Lower leg skin (tissue), 3 donors: ENCODE results near the gene TMEM255A.

Experiments
- POLR2A ChIP-seq, 2 donors: fragments of 450-650 bp; IDR thresholded peaks; one replicate each; pipeline ENCODE4 v1.6.1; 2016 to 2017; ENCODE audit warnings: antibody characterized with exemption in 2 of 2, mild to moderate bottlenecking in 1 of 2, moderate library complexity in 1 of 2
- TF ChIP-seq, protein P1 (sequence below), 3 donors: fragments of 450-650 bp; IDR thresholded peaks; one replicate each; pipeline ENCODE4 v1.5.1; 2016; ENCODE audit warnings: antibody characterized with exemption in 3 of 3, mild to moderate bottlenecking in 3 of 3, moderate library complexity in 2 of 3

DNA sequence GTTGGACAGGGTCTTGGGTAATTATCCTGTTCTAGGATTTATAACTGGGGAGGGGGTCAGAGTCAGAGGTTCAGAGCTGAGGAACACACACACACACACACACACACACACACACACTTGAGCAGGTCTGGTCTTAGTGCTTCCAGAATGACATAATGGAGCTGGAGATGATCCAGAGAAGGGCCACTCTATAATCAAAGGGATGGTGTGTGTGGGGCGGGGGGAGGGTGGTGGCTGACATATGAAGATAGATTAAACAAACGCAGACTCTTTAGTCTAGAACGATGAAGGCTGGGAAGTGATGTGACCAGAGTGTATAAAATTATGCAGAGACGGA is 434 bp upstream of the TMEM255A start:
- TF ChIP-seq, protein P1, sequence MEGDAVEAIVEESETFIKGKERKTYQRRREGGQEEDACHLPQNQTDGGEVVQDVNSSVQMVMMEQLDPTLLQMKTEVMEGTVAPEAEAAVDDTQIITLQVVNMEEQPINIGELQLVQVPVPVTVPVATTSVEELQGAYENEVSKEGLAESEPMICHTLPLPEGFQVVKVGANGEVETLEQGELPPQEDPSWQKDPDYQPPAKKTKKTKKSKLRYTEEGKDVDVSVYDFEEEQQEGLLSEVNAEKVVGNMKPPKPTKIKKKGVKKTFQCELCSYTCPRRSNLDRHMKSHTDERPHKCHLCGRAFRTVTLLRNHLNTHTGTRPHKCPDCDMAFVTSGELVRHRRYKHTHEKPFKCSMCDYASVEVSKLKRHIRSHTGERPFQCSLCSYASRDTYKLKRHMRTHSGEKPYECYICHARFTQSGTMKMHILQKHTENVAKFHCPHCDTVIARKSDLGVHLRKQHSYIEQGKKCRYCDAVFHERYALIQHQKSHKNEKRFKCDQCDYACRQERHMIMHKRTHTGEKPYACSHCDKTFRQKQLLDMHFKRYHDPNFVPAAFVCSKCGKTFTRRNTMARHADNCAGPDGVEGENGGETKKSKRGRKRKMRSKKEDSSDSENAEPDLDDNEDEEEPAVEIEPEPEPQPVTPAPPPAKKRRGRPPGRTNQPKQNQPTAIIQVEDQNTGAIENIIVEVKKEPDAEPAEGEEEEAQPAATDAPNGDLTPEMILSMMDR (IDR thresholded peaks at IDR 0.05) = no peak
- TF ChIP-seq POLR2A (IDR thresholded peaks at IDR 0.05) = no peak
